Measurements from ENCODE around the gene TAF10. TPM values are rescaled to one million over a fixed set of nuclear protein-coding genes. Genes with fewer than 3 reads are reported as not detected.

The TAF10 gene
- total and polyA plus RNA-seq, 9 donors: 40.0 to 183 (median 76.8) TPM

DNA sequence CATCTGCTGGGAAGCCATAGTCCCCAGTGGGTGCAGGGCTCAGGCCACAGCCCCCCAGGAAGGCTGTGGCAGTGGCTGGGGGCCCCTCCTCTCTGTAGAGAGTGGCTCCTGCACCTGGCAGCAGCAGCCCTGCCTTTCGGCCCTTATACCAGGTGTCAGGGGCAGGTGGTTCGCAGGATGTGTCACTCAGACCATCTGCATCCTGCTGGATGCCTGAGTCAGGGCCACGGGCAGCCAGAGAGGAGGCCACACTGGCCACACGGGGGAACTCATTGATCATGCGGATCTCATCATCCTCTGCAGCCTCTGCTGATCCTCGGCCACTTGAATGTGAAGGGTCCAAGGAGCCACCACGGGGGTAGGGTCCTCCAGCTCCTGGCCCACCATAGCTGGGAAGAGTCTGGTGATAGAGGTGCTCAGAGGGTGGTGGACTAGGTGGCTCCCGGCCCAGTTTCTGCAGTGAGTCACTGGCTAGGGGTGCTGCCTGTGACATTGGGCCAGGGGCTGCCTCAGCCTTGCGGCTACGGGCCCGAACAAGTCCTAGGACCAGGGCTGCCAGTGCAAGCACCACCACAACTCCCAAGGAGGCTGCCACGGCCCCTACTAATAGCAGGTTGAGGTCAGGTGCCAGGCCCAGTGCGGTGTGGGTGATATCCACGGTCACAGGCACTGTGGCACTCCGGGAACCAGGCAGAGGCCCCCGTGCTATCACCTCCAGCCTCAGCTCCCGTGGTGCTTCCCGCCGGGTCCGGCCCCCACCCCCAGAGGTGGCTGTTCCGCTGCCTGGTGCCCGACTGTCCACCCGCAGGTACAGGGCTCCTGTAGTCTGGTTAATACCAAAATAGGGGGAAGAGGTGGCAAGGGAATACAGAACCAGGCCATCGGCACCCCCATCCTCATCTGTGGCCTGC is 10.5 kb upstream of the TAF10 start:
- DNase-seq: peak in 2 of 5 donors; percentile 26 to 35
- no peak overlapping the region for H3K4me3 ChIP-seq
- no peaks in the 10 kb centered on the region for H3K27me3 ChIP-seq
- no peaks in the 10 kb centered on the region for H3K36me3 ChIP-seq
- H3K9me3 ChIP-seq: no peaks in the 10 kb centered on the region
- TF ChIP-seq, protein P1, sequence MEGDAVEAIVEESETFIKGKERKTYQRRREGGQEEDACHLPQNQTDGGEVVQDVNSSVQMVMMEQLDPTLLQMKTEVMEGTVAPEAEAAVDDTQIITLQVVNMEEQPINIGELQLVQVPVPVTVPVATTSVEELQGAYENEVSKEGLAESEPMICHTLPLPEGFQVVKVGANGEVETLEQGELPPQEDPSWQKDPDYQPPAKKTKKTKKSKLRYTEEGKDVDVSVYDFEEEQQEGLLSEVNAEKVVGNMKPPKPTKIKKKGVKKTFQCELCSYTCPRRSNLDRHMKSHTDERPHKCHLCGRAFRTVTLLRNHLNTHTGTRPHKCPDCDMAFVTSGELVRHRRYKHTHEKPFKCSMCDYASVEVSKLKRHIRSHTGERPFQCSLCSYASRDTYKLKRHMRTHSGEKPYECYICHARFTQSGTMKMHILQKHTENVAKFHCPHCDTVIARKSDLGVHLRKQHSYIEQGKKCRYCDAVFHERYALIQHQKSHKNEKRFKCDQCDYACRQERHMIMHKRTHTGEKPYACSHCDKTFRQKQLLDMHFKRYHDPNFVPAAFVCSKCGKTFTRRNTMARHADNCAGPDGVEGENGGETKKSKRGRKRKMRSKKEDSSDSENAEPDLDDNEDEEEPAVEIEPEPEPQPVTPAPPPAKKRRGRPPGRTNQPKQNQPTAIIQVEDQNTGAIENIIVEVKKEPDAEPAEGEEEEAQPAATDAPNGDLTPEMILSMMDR (IDR thresholded peaks at IDR 0.05): no peak
- TF ChIP-seq POLR2A (IDR thresholded peaks at IDR 0.05) (no peak), EP300 (IDR thresholded peaks at IDR 0.05) (no peak)
- H3K27ac ChIP-seq: no peak overlapping the region
- intact Hi-C loops (cut with DNase I): no loop called here
- H3K4me1 ChIP-seq (ENCODE audit: insufficient read depth): peaks cover 4% of the 10 kb centered on the region
- WGBS, 3 donors: 80 to 85% (median 82%) methylated on average over 20 to 24 of the region's 24 CpGs

- no peaks in the 10 kb centered on the region for H3K9me3 ChIP-seq
- TF ChIP-seq, protein P1 (IDR thresholded peaks at IDR 0.05): no peak
- TF ChIP-seq POLR2A (IDR thresholded peaks at IDR 0.05) (no peak), EP300 (IDR thresholded peaks at IDR 0.05) (no peak)
- H3K4me3 ChIP-seq: no peak overlapping the region
- no peaks in the 10 kb centered on the region for H3K27me3 ChIP-seq
- intact Hi-C loops (cut with DNase I): no loop called here
- no peaks in the 10 kb centered on the region for H3K36me3 ChIP-seq
- DNase-seq: peak in 2 of 5 donors; percentile 29 to 42
- WGBS, 3 donors: 73 to 77% (median 75%) methylated on average over 16 of the region's 16 CpGs
- H3K4me1 ChIP-seq (ENCODE audit: insufficient read depth): peaks cover 4% of the 10 kb centered on the region
- H3K27ac ChIP-seq: no peak overlapping the region
Observed at GRCh38 chr11:6621711-6622211, 9.7 kb upstream of the TAF10 start.

DNA sequence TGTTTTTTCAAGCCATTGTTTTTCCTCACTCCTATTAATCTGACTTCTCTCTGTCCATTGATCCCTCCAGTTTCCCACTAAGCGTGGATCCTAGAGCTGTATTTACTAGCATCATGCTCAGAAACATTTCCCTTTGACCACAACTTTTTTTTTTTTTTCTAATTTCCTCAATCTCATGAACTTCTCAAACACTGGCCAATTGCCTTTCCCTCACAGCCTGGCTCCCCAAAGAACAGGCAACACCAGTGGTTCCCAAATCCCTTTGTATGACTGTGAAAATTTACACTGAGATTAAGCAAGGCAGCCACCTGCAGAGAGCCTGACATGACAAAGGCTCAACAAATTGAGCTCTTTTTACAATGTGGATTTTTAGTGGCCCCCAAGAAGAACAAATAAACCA is 8.6 kb upstream of the TAF10 start:
- TF ChIP-seq EP300 (IDR thresholded peaks at IDR 0.05): no peak
- TF ChIP-seq POLR2A (IDR thresholded peaks at IDR 0.05): no peak
- TF ChIP-seq, protein P1 (IDR thresholded peaks at IDR 0.05): no peak
- DNase-seq: no peak
- Histone ChIP-seq H3K4me3 (no peak overlapping the region), H3K36me3 (no peaks in the 10 kb centered on the region), H3K4me1 (ENCODE audit: insufficient read depth) (peaks cover 4% of the 10 kb centered on the region), H3K9me3 (no peaks in the 10 kb centered on the region), H3K27me3 (no peaks in the 10 kb centered on the region), H3K27ac (no peak overlapping the region)
- WGBS, 3 donors: 79 to 93% (median 89%) methylated on average over 1 of the region's 1 CpG
- intact Hi-C loops (cut with DNase I): no loop called here

DNA sequence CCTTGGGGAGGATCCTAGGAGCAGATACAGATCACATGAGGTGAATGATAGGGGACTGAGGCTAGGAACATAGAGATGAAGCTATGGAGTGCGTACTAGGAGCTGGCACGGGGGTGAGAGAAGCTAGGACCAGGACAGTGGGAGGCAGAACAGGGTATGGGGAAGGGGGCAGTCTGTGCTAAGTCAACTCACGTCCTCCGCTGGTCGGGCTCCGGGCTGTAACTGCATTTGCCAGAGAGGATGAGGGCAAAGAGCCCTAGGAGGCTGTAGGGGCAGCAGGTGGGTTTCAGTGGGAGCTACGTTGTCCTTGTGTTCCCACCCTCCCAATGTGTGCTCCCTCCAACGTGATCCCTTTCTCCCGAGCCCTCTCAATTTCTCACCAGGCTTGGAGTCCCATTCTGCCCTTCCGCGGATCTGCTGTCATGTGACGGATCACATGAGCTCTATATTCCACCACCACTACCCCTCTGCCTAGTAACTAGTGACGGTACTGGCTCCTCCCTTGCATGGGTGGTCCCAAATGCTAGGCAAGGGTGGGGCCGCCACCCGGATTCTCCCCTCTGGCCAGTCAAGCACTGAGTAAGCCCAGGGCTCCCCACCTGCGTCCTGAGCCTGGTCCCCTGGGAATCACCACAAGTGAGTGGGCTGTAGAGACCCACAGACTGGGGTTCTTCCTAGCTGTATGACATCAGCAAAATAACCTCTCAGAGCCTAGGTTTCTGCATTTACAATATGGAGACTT is 7.2 kb upstream of the TAF10 start, which contains the start of gene TPP1:
TSS of gene TPP1 (minus strand) at position 419 of the 742 bp plus-strand sequence. CDS start at position 397, 22 bp downstream.
- TF ChIP-seq EP300 (IDR thresholded peaks at IDR 0.05) (no peak), POLR2A (IDR thresholded peaks at IDR 0.05) (peak; percentile 47)
- TF ChIP-seq, protein P1 (IDR thresholded peaks at IDR 0.05): no peak
- H3K36me3 ChIP-seq: no peaks in the 10 kb centered on the region
- WGBS, 3 donors: 0 to 1% (median 0%) methylated on average over 16 of the region's 16 CpGs
- H3K9me3 ChIP-seq: no peaks in the 10 kb centered on the region
- intact Hi-C loops (cut with DNase I): loop anchor here in 1 of 4 donors (5.0 kb wide), 1 partner anchor 137 kb away; the partner anchor contains the start of genes ARFIP2 and TIMM10B
- H3K27ac ChIP-seq: peak within 1 kb of the TSS; percentile 54 to 55
- peak; percentile 89 to 95 (median 90) for DNase-seq
- no peaks in the 10 kb centered on the region for H3K27me3 ChIP-seq
- H3K4me3 ChIP-seq: peak within 1 kb of the TSS; percentile 68
- H3K4me1 ChIP-seq (ENCODE audit: insufficient read depth): peaks cover 4% of the 10 kb centered on the region
